NCI-H82 treated with DMSO at 0.1 percent for 48 hours (cell line): ENCODE results near the gene ATRNL1.

Experiments
- DNase-seq: peaks from one replicate; lab custom pipeline; 2025; ENCODE audit not compliant: unreplicated experiment; lab: John Stamatoyannopoulos, UW

The ATRNL1 gene

GRCh38 chr10:115974816-115975430 lies 881.8 kb downstream of the ATRNL1 start:
- no peak for DNase-seq

- DNase-seq, result no peak
These were observed 882.3 kb downstream of the ATRNL1 start for GRCh38 chr10:115975506-115975905.

GRCh38 chr10:115976342-115976741 lies 883.2 kb downstream of the ATRNL1 start:
- DNase-seq, result no peak

GRCh38 chr10:115977855-115978254 lies 884.7 kb downstream of the ATRNL1 start:
- no peak for DNase-seq

GRCh38 chr10:115979576-115979975 lies 886.4 kb downstream of the ATRNL1 start:
- peak; percentile 3 for DNase-seq

GRCh38 chr10:115980470-115980869 lies 887.3 kb downstream of the ATRNL1 start:
- no peak for DNase-seq

- DNase-seq, result no peak
These were observed 887.9 kb downstream of the ATRNL1 start for GRCh38 chr10:115981081-115981480.

GRCh38 chr10:115982076-115982475 lies 888.9 kb downstream of the ATRNL1 start:
- no peak for DNase-seq

- no peak for DNase-seq
These were observed 889.4 kb downstream of the ATRNL1 start for GRCh38 chr10:115982526-115982925.

GRCh38 chr10:115985786-115986185 lies 892.6 kb downstream of the ATRNL1 start:
- DNase-seq, result no peak

- no peak for DNase-seq
These were observed 895.2 kb downstream of the ATRNL1 start for GRCh38 chr10:115988380-115988779.

GRCh38 chr10:115989621-115990020 lies 896.5 kb downstream of the ATRNL1 start:
- DNase-seq, result no peak

- DNase-seq, result no peak
These were observed 899.2 kb downstream of the ATRNL1 start for GRCh38 chr10:115992236-115992986.

GRCh38 chr10:115996031-115996430 lies 902.9 kb downstream of the ATRNL1 start:
- DNase-seq, result no peak

GRCh38 chr10:115998301-115998700 lies 905.1 kb downstream of the ATRNL1 start:
- DNase-seq, result no peak
